ENCODE measurements around the gene NTSR1.
A peak's percentile ranks its signal among the peaks of the same experiment; 100 is the strongest.

Gene NTSR1

DNA sequence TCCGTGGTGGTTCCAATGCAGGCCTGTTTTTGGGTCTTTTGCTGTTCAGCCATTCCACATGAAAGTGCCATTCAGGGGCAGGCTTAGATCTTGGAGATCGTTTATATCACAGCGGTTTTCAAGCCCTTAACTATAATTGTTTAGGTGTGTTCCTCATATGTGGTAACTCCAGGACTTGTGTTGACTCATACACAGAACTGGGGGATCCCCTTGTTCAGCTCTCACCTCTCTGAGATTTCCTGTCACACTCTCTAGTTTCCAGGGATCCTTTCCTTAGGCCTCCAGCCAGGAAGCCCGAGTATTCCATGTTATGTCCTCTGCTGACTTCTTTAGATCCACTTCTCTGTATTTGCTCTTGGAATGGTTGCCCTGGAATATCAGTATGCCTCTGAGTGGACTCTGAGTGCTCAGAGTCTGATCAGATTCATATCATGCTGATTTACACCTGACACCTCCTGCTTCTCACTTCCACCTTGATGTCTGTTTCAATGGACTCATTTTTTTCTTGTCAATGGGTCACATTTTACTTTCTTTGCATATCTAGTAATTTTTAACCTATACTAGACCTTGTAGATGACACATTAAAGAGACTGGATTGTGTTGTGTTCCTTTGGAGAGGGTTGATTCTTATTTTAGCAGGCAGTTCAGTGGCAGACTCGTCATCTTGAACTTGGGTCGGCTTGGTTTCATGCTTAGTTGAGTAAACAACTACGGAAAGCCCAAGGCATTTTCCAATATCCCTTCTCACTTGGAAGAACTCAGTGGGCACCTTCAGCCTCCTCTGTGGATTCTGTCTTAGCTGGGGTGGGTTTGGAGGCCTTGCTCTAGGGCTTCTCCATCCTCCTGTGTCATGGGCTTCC, 13.1 kb downstream of the NTSR1 start:
- in situ Hi-C loops (cut with HindIII; ENCODE audit: low pct_unique_long_range_greater_than_20kb, low sequenced_read_pairs): no loop called here
- DNase-seq (ENCODE audit: low read depth in 1 of 2, low spot score in 1 of 2): no peak

DNA sequence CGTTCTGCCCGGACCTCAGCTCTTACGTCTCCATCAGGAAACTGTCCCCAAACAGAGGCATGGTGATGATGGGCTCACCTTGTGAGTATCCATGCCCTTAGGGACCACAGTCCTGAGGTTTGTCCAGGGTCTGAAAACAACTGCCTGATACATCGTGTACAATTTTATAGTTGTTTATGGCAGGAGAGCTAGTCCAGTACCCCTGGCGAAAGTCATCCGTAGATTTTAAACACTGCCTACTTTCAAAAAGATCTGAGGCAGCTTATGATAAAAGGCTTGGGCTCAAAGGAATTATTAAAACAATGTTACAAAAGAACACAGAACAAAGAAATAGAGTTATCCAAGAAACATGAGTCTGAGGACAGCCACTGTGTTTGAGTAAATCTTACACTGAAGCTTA, 14.0 kb downstream of the NTSR1 start:
- no peak for TF ChIP-seq JUND (IDR thresholded peaks at IDR 0.05; ENCODE audit: low read depth)
- in situ Hi-C loops (cut with HindIII; ENCODE audit: low pct_unique_long_range_greater_than_20kb, low sequenced_read_pairs): no loop called here
- DNase-seq (ENCODE audit: low read depth in 1 of 2, low spot score in 1 of 2): no peak

More for the DNA sequence above, 13.1 kb downstream of the NTSR1 start:
- no peak for TF ChIP-seq JUND (IDR thresholded peaks at IDR 0.05; ENCODE audit: low read depth)

DNA sequence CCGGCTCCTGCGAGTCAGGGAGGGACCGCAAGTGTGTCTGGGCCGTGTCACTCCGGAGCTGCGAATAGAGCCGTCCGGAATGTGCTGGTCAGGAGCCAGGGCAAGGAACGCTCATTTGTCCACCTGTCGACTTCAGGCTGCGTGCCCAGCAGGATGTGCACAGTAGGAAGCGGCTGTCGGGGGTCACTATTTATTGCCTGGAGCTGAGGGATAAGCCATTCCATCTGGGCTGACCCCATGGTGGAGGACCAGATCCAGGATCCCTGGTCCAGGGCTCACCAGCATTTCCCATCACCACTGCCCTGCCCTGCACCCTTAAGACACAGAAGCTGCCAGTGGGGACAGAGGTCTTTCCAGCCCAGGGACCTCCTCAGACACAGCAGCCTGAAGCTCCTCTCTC, 14.7 kb downstream of the NTSR1 start:
- DNase-seq (ENCODE audit: low read depth in 1 of 2, low spot score in 1 of 2): peak; percentile 67 to 77

DNA sequence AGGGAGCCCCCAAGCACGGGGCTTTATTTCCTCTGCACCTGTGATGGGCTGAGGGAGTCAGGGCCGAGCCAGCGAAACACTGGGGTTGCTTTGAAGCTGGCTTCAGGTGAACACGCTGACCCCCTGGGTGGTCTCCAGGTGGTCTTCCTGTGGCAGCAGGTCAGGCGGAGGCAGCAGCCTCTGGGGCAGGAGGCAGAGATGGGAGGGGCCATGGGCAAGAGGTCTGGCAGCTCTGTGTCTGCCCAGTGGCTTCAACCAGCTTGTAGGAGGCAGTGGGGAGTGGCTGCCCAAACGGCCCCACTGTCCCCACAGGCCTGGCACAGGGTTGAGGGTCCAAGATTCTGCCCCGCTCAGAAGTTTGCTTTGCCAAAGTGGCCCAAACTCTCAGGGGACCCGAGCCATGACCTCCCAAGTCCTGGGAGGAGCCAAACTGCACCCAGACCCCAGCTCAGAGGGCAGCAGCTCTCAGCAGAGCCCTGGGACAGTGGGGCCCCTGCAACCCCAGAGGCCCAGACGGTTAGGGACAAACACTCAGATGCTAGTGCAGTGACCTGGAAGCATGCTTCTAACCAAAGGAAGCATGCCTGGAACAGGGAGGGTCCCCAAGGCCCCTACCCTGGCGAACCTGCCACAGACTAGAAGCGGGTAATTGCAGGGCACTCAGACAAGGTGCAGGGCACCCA, 15.3 kb downstream of the NTSR1 start:
- TF ChIP-seq JUND (IDR thresholded peaks at IDR 0.05; ENCODE audit: low read depth): no peak
- DNase-seq (ENCODE audit: low read depth in 1 of 2, low spot score in 1 of 2): no peak
- in situ Hi-C loops (cut with HindIII; ENCODE audit: low pct_unique_long_range_greater_than_20kb, low sequenced_read_pairs): no loop called here

More for the DNA sequence above, 14.7 kb downstream of the NTSR1 start:
- TF ChIP-seq JUND (IDR thresholded peaks at IDR 0.05; ENCODE audit: low read depth): no peak
- in situ Hi-C loops (cut with HindIII; ENCODE audit: low pct_unique_long_range_greater_than_20kb, low sequenced_read_pairs): no loop called here

GRCh38 chr20:62724692-62725595, 16.3 kb downstream of the NTSR1 start:
- TF ChIP-seq JUND (IDR thresholded peaks at IDR 0.05; ENCODE audit: low read depth): no peak
- in situ Hi-C loops (cut with HindIII; ENCODE audit: low pct_unique_long_range_greater_than_20kb, low sequenced_read_pairs): no loop called here
- DNase-seq (ENCODE audit: low read depth in 1 of 2, low spot score in 1 of 2): no peak

GRCh38 chr20:62725596-62726268, 17.1 kb downstream of the NTSR1 start:
- in situ Hi-C loops (cut with HindIII; ENCODE audit: low pct_unique_long_range_greater_than_20kb, low sequenced_read_pairs): no loop called here
- DNase-seq (ENCODE audit: low read depth in 1 of 2, low spot score in 1 of 2): no peak

DNA sequence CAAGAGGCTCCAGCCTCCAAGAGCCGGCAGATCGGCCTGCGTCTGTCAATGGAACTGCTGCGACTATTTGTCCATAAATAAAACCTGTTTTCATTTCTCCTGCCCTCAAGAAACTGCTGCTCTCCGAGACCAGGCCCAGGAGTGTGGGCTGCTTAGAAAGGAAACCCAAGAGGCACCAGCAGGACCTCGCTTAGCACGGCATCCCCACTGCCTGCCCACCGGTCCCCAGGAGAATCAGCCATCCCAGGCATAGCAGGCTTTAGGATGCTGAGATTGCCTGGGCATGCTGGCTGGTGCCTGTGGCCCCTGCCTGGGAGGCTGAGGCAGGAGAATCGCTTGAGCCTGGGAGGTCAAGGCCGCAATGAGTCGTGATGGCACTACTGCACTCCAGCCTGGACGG, 17.6 kb downstream of the NTSR1 start:
- in situ Hi-C loops (cut with HindIII; ENCODE audit: low pct_unique_long_range_greater_than_20kb, low sequenced_read_pairs): no loop called here
- DNase-seq (ENCODE audit: low read depth in 1 of 2, low spot score in 1 of 2): no peak
- no peak for TF ChIP-seq JUND (IDR thresholded peaks at IDR 0.05; ENCODE audit: low read depth)

More at GRCh38 chr20:62725596-62726268, 17.1 kb downstream of the NTSR1 start:
- no peak for TF ChIP-seq JUND (IDR thresholded peaks at IDR 0.05; ENCODE audit: low read depth)

DNA sequence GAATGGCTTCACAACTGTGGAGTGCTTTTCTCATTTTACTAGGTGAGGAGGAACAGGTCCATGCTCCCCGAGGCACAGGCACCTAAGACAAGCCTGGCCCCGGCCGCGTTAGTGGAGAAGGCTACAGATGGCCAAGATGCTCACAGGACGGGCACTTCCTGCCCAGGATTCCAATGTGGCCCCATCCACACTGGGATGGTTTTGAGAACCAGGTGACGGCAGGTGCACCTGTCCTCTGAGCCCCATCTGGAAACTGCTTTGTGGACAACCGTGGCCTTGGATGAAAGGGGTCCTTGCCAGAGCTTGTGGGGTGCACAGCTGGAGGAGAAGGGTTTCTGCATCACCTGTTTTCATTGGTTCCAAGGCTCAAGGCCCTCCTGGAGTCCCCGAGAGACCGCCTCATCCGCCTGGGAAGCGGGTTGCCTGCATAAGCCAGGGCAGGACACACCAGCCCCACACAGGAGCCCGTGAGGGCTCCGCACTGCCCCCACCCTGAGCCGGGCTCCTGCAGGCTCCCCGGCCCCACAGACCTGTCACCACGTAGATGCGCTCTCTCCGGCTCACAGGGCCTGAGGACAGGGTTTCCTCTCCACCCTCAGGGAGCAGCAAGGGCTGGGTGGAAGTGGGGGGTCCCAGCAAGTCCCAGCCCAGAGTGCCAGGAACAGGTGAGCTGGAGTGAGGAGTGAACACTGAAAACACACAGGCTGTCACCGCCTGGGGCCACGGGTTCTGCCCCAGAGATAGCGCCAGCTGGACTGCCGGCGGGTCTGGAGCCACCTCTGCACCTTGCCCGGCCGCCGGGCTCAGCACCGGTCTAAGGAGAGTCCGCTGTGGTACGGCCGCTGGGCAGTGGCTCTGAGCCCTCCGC, 18.3 kb downstream of the NTSR1 start:
- in situ Hi-C loops (cut with HindIII; ENCODE audit: low pct_unique_long_range_greater_than_20kb, low sequenced_read_pairs): no loop called here
- DNase-seq (ENCODE audit: low read depth in 1 of 2, low spot score in 1 of 2): no peak
- TF ChIP-seq JUND (IDR thresholded peaks at IDR 0.05; ENCODE audit: low read depth): no peak

GRCh38 chr20:62727584-62728027, 19.0 kb downstream of the NTSR1 start:
- in situ Hi-C loops (cut with HindIII; ENCODE audit: low pct_unique_long_range_greater_than_20kb, low sequenced_read_pairs): no loop called here
- no peak for TF ChIP-seq JUND (IDR thresholded peaks at IDR 0.05; ENCODE audit: low read depth)
- no peak for DNase-seq (ENCODE audit: low read depth in 1 of 2, low spot score in 1 of 2)

- no peak for DNase-seq (ENCODE audit: low read depth in 1 of 2, low spot score in 1 of 2)
- TF ChIP-seq JUND (IDR thresholded peaks at IDR 0.05; ENCODE audit: low read depth): no peak
- in situ Hi-C loops (cut with HindIII; ENCODE audit: low pct_unique_long_range_greater_than_20kb, low sequenced_read_pairs): no loop called here
Observed at GRCh38 chr20:62728028-62728780, 19.6 kb downstream of the NTSR1 start.

Measured in T47D (cell line).